DMS53 treated with DMSO at 0.1 percent for 48 hours (cell line): ENCODE results near the gene LCMT1.
"Not testable (repeated sequence)": the region's sequence is repeated elsewhere in the genome, so short reads cannot be mapped to it uniquely, and the experiment has no call there.

Experiments used
- DNase-seq: peaks from one replicate; lab custom pipeline; 2025; ENCODE audit not compliant: unreplicated experiment; lab: John Stamatoyannopoulos, UW

Gene LCMT1

GRCh38 chr16:25094596-25094995, 16.9 kb upstream of the LCMT1 start:
- DNase-seq: no peak

GRCh38 chr16:25095636-25096035, 15.9 kb upstream of the LCMT1 start:
- no peak for DNase-seq

- DNase-seq: no peak
Measured at GRCh38 chr16:25097276-25097975, 14.1 kb upstream of the LCMT1 start.

GRCh38 chr16:25100511-25100910, 11.0 kb upstream of the LCMT1 start:
- DNase-seq: no peak

GRCh38 chr16:25106567-25107465, 4.7 kb upstream of the LCMT1 start:
- peak; percentile 64 for DNase-seq

- no peak for DNase-seq
Measured at GRCh38 chr16:25107466-25107792, 4.1 kb upstream of the LCMT1 start.

- DNase-seq: no peak
Measured at GRCh38 chr16:25108054-25108453, 3.5 kb upstream of the LCMT1 start.

GRCh38 chr16:25109643-25110042, 1.9 kb upstream of the LCMT1 start:
- no peak for DNase-seq

- DNase-seq: no peak
Measured at GRCh38 chr16:25110387-25110947, 1.1 kb upstream of the LCMT1 start.

GRCh38 chr16:25114121-25114520, 2.6 kb downstream of the LCMT1 start:
- no peak for DNase-seq

- DNase-seq: no peak
Measured at GRCh38 chr16:25118851-25119578, 7.5 kb downstream of the LCMT1 start.

GRCh38 chr16:25121824-25122600, 10.5 kb downstream of the LCMT1 start:
- DNase-seq: no peak

- no peak for DNase-seq
Measured at GRCh38 chr16:25124503-25124902, 13.0 kb downstream of the LCMT1 start.

- not testable (repeated sequence) for DNase-seq
Measured at GRCh38 chr16:25126086-25126666, 14.6 kb downstream of the LCMT1 start.

GRCh38 chr16:25126820-25127232, 15.3 kb downstream of the LCMT1 start:
- peak; percentile 13 for DNase-seq

GRCh38 chr16:25132751-25133150, 21.2 kb downstream of the LCMT1 start:
- DNase-seq: not testable (repeated sequence)

GRCh38 chr16:25134166-25134700, 22.7 kb downstream of the LCMT1 start:
- DNase-seq: no peak

- DNase-seq: no peak
Measured at GRCh38 chr16:25135254-25135878, 23.8 kb downstream of the LCMT1 start.

- DNase-seq: no peak
Measured at GRCh38 chr16:25138130-25138529, 26.6 kb downstream of the LCMT1 start.

- no peak for DNase-seq
Measured at GRCh38 chr16:25140459-25140858, 28.9 kb downstream of the LCMT1 start.
